H1 (cell line): ENCODE measurements around the gene METTL25B. TPM values are rescaled to one million over a fixed set of nuclear protein-coding genes. Genes with fewer than 3 reads are reported as not detected.

Experiments
- CTCF ChIA-PET: fragments of 300-600 bp; sonication (Branson Sonifier 250); formaldehyde crosslinking; loops from one replicate; lab custom pipeline; 2021; ENCODE audit not compliant: partially characterized antibody; lab: Charles Lee
- POLR2A ChIA-PET: fragments of 300-600 bp; sonication (Branson Sonifier 250); formaldehyde crosslinking; loops from one replicate; lab custom pipeline; 2021; ENCODE audit warnings: inconsistent platforms; ENCODE audit not compliant: partially characterized antibody; lab: Charles Lee
- DNase-seq, 2 experiments: peaks; one replicate each; pipeline versions ENCODE4 v3.0.0 to v3.0.0-alpha.2; 2010 to 2022; ENCODE audit warnings: low spot score in 2 of 2, low read depth in 1 of 2, mixed read lengths in 1 of 2
- FAIRE-seq: peaks from 2 replicates; lab custom pipeline; 2011; peaks lifted over from hg19 to GRCh38; lab: Jason Lieb, UNC
- H2AFZ ChIP-seq: 2 replicates; pipeline ENCODE4 v1.8.1; 2012; ENCODE audit warnings: low read length, inconsistent platforms
- H2AK5ac ChIP-seq: 2 replicates; pipeline ENCODE4 v1.6.1; 2013; ENCODE audit warnings: low read depth, low read length
- H2BK120ac ChIP-seq: replicated peaks from 2 replicates; pipeline ENCODE3; 2013; ENCODE audit warnings: low read depth, low read length, inconsistent platforms
- H2BK12ac ChIP-seq: 2 replicates; pipeline ENCODE4 v1.6.1; 2013; ENCODE audit warnings: low read depth, low read length
- H2BK15ac ChIP-seq: 2 replicates; pipeline ENCODE4 v1.6.1; 2013; ENCODE audit warnings: low read length
- H2BK20ac ChIP-seq: 2 replicates; pipeline ENCODE4 v1.6.1; 2013; ENCODE audit warnings: low read length
- H2BK5ac ChIP-seq: 2 replicates; pipeline ENCODE4 v1.6.1; 2013; ENCODE audit warnings: low read depth, low read length
- H3K14ac ChIP-seq: 2 replicates; pipeline ENCODE4 v1.6.1; 2013; ENCODE audit warnings: inconsistent platforms; ENCODE audit not compliant: insufficient read length
- H3K18ac ChIP-seq: 2 replicates; pipeline ENCODE4 v1.6.1; 2013; ENCODE audit warnings: low read length; ENCODE audit errors: extremely low read depth
- H3K23ac ChIP-seq: 2 replicates; pipeline ENCODE4 v1.6.1; 2013; ENCODE audit warnings: inconsistent platforms; ENCODE audit not compliant: insufficient read length
- H3K23me2 ChIP-seq: 2 replicates; pipeline ENCODE4 v1.6.1; 2013; ENCODE audit warnings: low read depth, low read length
- H3K27ac ChIP-seq: 2 replicates; pipeline ENCODE4 v1.6.1; 2011; ENCODE audit warnings: low read depth, low read length, inconsistent platforms
- H3K27me3 ChIP-seq, 4 experiments: replicated peaks in 1 of 4; 1 replicate in 1 of 4; 2 replicates in 3 of 4; pipeline versions ENCODE4 v1.6.1 to v1.8.1; 2011 to 2013; ENCODE audit warnings: low read length in 3 of 4, mild to moderate bottlenecking in 3 of 4, inconsistent platforms in 2 of 4, mixed read lengths in 2 of 4, moderate library complexity in 1 of 4; ENCODE audit not compliant: control insufficient read depth in 3 of 4, insufficient read depth in 3 of 4; ENCODE audit errors: extremely low read depth in 1 of 4
- H3K36me3 ChIP-seq, 4 experiments: 2 replicates each; pipeline versions ENCODE4 v1.6.1 to v1.8.1; 2011 to 2013; ENCODE audit warnings: mild to moderate bottlenecking in 4 of 4, low read length in 3 of 4, moderate library complexity in 2 of 4, control low read depth in 1 of 4, inconsistent platforms in 1 of 4; ENCODE audit not compliant: insufficient read depth in 4 of 4, control insufficient read depth in 2 of 4
- H3K4ac ChIP-seq: replicated peaks from 2 replicates; pipeline ENCODE3; 2013; ENCODE audit warnings: low read length, low read depth, mixed read lengths, inconsistent platforms; ENCODE audit not compliant: insufficient read length
- H3K4me1 ChIP-seq, 4 experiments: replicated peaks in 1 of 4; 1 replicate in 1 of 4; 2 replicates in 3 of 4; pipeline versions ENCODE4 v1.6.1 to v1.8.1; 2011 to 2013; ENCODE audit warnings: low read length in 3 of 4, inconsistent platforms in 2 of 4, mixed read lengths in 1 of 4; ENCODE audit not compliant: insufficient read depth in 4 of 4, control insufficient read depth in 3 of 4
- H3K4me2 ChIP-seq, 2 experiments: 2 replicates each; pipeline versions ENCODE4 v1.6.1 to v1.8.1; 2011 to 2013; ENCODE audit warnings: low read depth in 2 of 2, low read length in 2 of 2, control low read depth in 1 of 2, inconsistent platforms in 1 of 2, mild to moderate bottlenecking in 1 of 2; ENCODE audit not compliant: insufficient read depth in 1 of 2
- H3K4me3 ChIP-seq, 4 experiments: fragments of 200-600, 300-600 bp in 1 of 4; sonication (generic), shearing (Covaris generic), sonication (Bioruptor Twin) in 1 of 4; 2 replicates each; pipeline versions ENCODE4 v1.5.1 to v1.8.1; 2011 to 2016; ENCODE audit warnings: low read length in 4 of 4, low read depth in 3 of 4, control low read depth in 2 of 4, inconsistent platforms in 2 of 4, mild to moderate bottlenecking in 2 of 4, mixed read lengths in 1 of 4, moderate library complexity in 1 of 4; ENCODE audit not compliant: insufficient read depth in 2 of 4; ENCODE audit errors: extremely low read depth in 1 of 4
- H3K56ac ChIP-seq: replicated peaks from 2 replicates; pipeline ENCODE3; 2013; ENCODE audit warnings: low read depth, mild to moderate bottlenecking, mixed read lengths, low read length, inconsistent platforms; ENCODE audit not compliant: insufficient read length
- H3K79me1 ChIP-seq: 2 replicates; pipeline ENCODE4 v1.6.1; 2013; ENCODE audit warnings: low read depth, low read length, control low read depth
- H3K79me2 ChIP-seq, 2 experiments: 2 replicates each; pipeline versions ENCODE4 v1.6.1 to v1.8.1; 2012 to 2013; ENCODE audit warnings: low read length in 2 of 2, mild to moderate bottlenecking in 2 of 2, inconsistent platforms in 1 of 2; ENCODE audit not compliant: insufficient read depth in 2 of 2, control insufficient read depth in 1 of 2
- H3K9ac ChIP-seq, 4 experiments: replicated peaks in 1 of 4; 1 replicate in 1 of 4; 2 replicates in 3 of 4; pipeline versions ENCODE4 v1.6.1 to v1.8.1; 2011 to 2013; ENCODE audit warnings: low read depth in 3 of 4, low read length in 3 of 4, control low read depth in 2 of 4, mild to moderate bottlenecking in 2 of 4, moderate library complexity in 2 of 4, inconsistent platforms in 1 of 4; ENCODE audit errors: extremely low read depth in 1 of 4
- H3K9me3 ChIP-seq, 2 experiments: 2 replicates each; pipeline versions ENCODE4 v1.6.1 to v1.8.1; 2012 to 2013; ENCODE audit warnings: mild to moderate bottlenecking in 2 of 2, moderate library complexity in 2 of 2, control low read depth in 1 of 2, inconsistent platforms in 1 of 2, low read depth in 1 of 2, low read length in 1 of 2, mixed read lengths in 1 of 2; ENCODE audit not compliant: insufficient read depth in 2 of 2
- H4K20me1 ChIP-seq, 2 experiments: replicated peaks in 1 of 2; 2 replicates each; pipeline versions ENCODE3 to v1.8.1; 2011 to 2013; ENCODE audit warnings: inconsistent platforms in 2 of 2, low read length in 2 of 2, mild to moderate bottlenecking in 1 of 2; ENCODE audit not compliant: insufficient read depth in 2 of 2, control insufficient read depth in 1 of 2
- H4K5ac ChIP-seq: 2 replicates; pipeline ENCODE4 v1.6.1; 2013; ENCODE audit warnings: low read length, low read depth, mixed read lengths, inconsistent platforms; ENCODE audit not compliant: insufficient read length
- H4K8ac ChIP-seq: 2 replicates; pipeline ENCODE4 v1.8.0; 2013; ENCODE audit warnings: mild to moderate bottlenecking, moderate library complexity, low read length, inconsistent platforms; ENCODE audit not compliant: insufficient read depth; ENCODE audit errors: extremely low read depth
- H4K91ac ChIP-seq: replicated peaks from 2 replicates; pipeline ENCODE3; 2013; ENCODE audit warnings: low read length, mixed read lengths, inconsistent platforms; ENCODE audit not compliant: insufficient read length
- E2F6 ChIP-seq: IDR thresholded peaks from 2 replicates; pipeline ENCODE4 v1.6.1; 2012; ENCODE audit warnings: inconsistent platforms
- JUND ChIP-seq: IDR thresholded peaks from 2 replicates; pipeline ENCODE4 v1.6.1; 2011; ENCODE audit warnings: mild to moderate bottlenecking, improper control_type of control experiment, low read length
- MAX ChIP-seq: IDR thresholded peaks from 2 replicates; pipeline ENCODE4 v1.6.1; 2012; ENCODE audit warnings: inconsistent platforms
- POLR2A ChIP-seq, 2 experiments: IDR thresholded peaks; 1 replicate in 1 of 2; 2 replicates in 1 of 2; pipeline ENCODE4 v1.6.1; 2011; ENCODE audit warnings: low read depth in 2 of 2, low read length in 2 of 2, mild to moderate bottlenecking in 2 of 2; ENCODE audit errors: control extremely low read depth in 1 of 2
- WGBS, 2 experiments: shearing (Covaris generic) in 1 of 2; methylation state at CpG; one replicate each; pipeline versions ENCODE4 v1.1.6 to v1.1.7; 2013 to 2015; ENCODE audit warnings: low lambda C conversion rate in 2 of 2, mixed read lengths in 2 of 2, inconsistent platforms in 1 of 2, low coverage in 1 of 2, missing lambda C conversion rate in 1 of 2; ENCODE audit not compliant: insufficient replicate concordance in 2 of 2, insufficient coverage in 1 of 2, insufficient read length in 1 of 2; ENCODE audit errors: extremely low coverage in 1 of 2, missing lambda C conversion rate in 1 of 2; 5-methylcytosine and 5-hydroxymethylcytosine counted together
- polyA plus RNA-seq, 7 experiments: library from polyadenylated mRNA; depleted of rRNA in 3 of 7; stranded (reverse) in 5 of 7; unstranded in 2 of 7; fragments of >200 nt in 5 of 7; fragments of 200-250 nt in 2 of 7; gene quantifications; 1 replicate in 5 of 7; 2 replicates in 1 of 7; 4 replicates in 1 of 7; pipeline versions ENCODE4 v1.2.1 to v1.2.3, GENCODE V29; 2011 to 2013; ENCODE audit warnings: missing spikeins in 2 of 7, mixed read lengths in 2 of 7
- total RNA-seq: library from RNA; stranded (reverse); fragmentation: NEBNext Ultra II Directional; extraction: Animal tissue kit (Norgen Biotek cat#: 25700); gene quantifications from 2 replicates; pipeline ENCODE4 v1.2.1, GENCODE V29; 2021

Gene METTL25B
- total and polyA plus RNA-seq, 2 of the 8 experiments (the other 6 are each of a cell fraction or from before 2014, with no cell fraction given) = 28.4 to 30.1 TPM

GRCh38 chr1:156704930-156705320 is 23.3 kb upstream of the METTL25B start:
- Histone ChIP-seq H3K23me2 (peaks cover 31% of the 10 kb centered on the region; the same call in 1 of the 2 replicates), H2BK15ac (no peak overlapping the region), H4K8ac (peak overlapping the region; percentile 62; the same call in 1 of the 2 replicates), H3K36me3 (peaks cover 6 to 22% (median 13%) of the 10 kb centered on the region in 4 experiments), H3K4ac (no peak overlapping the region), H2AK5ac (no peak overlapping the region), H2BK120ac (no peak overlapping the region), H4K20me1 (peaks cover 6 to 14% of the 10 kb centered on the region in 2 experiments), H3K56ac (peak overlapping the region; percentile 83), H2AFZ (no peak overlapping the region), H3K4me1 (peaks cover 27 to 48% (median 36%) of the 10 kb centered on the region in 4 experiments), H3K4me3 (peak overlapping the region; percentile 50 to 80 (median 70)), H3K9me3 (no peaks in the 10 kb centered on the region), H3K4me2 (peak overlapping the region; percentile 77 to 94), H2BK20ac (no peak overlapping the region), H4K91ac (no peak overlapping the region), H3K79me1 (peaks cover 4% of the 10 kb centered on the region; the same call in 1 of the 2 replicates), H3K27ac (no peak overlapping the region), H3K23ac (no peak overlapping the region), H2BK12ac (0 out of 2 replicates have a peak overlapping the region, but pooled peaks have one; percentile 9), H3K18ac (peak overlapping the region; percentile 95), H2BK5ac (no peak overlapping the region), H3K9ac (peak overlapping the region in 3 of 4 experiments; percentile 29 to 51 (median 46); a peak in 5 of 7 replicates), H4K5ac (peak overlapping the region; percentile 34), H3K27me3 (peaks cover 0 to 19% (median 8%) of the 10 kb centered on the region in 4 experiments; a peak in 4 of 7 replicates), H3K79me2 (peaks cover 7 to 24% of the 10 kb centered on the region in 2 experiments; a peak in 2 of 4 replicates), H3K14ac (no peak overlapping the region)
- DNase-seq = peak in 1 of 2 experiments; percentile 64
- ChIA-PET POLR2A (interaction anchor here (0.8 to 16.9 kb wide), 12 partner anchors 9 to 69 kb away, joined by 3 to 530 read pairs (median 12); partner anchors contain the start of genes ISG20L2, METTL25B, MRPL24 and NES), CTCF (interaction anchor here (1.2 to 66.0 kb wide), 8 partner anchors 0 to 156 kb away, joined by 3 to 4284 read pairs (median 24); partner anchors contain the start of genes CRABP2, INSRR, ISG20L2 and METTL25B)
- 2% methylated on average over 22 of the region's 29 CpGs; no CpG with 5 or more reads in 1 of the 2 experiments for WGBS, 2 experiments
- no peak for FAIRE-seq
- TF ChIP-seq E2F6 (peak; percentile 77), JUND (0 out of 2 replicates have a peak, but pooled peaks have one; percentile 20), POLR2A (IDR thresholded peaks at IDR 0.05; ENCODE audit: control extremely low read depth in 1 of 2, low read depth in 2 of 2, low read length in 2 of 2) (peak in 1 of 2 experiments; percentile 9; a peak in 1 of 3 replicates), MAX (peak; percentile 30; the same call in 1 of the 2 replicates)
